Activated CD4-positive, alpha-beta T cell treated with anti-CD3 and anti-CD28 coated beads for 36 hours (primary cell): Measurements from ENCODE around the gene MAP3K14. TPM values are rescaled to one million over a fixed set of nuclear protein-coding genes. Genes with fewer than 3 reads are reported as not detected.

Experiments used
- ATAC-seq: fragments of 200-7000 bp; cut with Tn5 transposase; one replicate; pipeline ENCODE4 v1.10.0; 2021; ENCODE audit warnings: mild to moderate bottlenecking, moderate library complexity
- CTCF ChIA-PET: fragments of 350-600 bp; sonication (Branson Sonifier 250); formaldehyde crosslinking; loops from one replicate; lab custom pipeline; 2021; ENCODE audit warnings: antibody characterized with exemption; lab: Charles Lee
- POLR2A ChIA-PET: fragments of 350-600 bp; sonication (Branson Sonifier 250); formaldehyde crosslinking; loops from one replicate; lab custom pipeline; 2021; ENCODE audit warnings: antibody characterized with exemption, inconsistent platforms; lab: Charles Lee
- DNase-seq: peaks from one replicate; pipeline ENCODE4 v3.0.0-alpha.2; 2020
- H3K27ac Mint-ChIP-seq: one replicate; pipeline ENCODE4 v1.8.0; 2021; ENCODE audit warnings: mixed read lengths
- H3K27me3 Mint-ChIP-seq: one replicate; pipeline ENCODE4 v1.8.0; 2021; ENCODE audit warnings: mixed read lengths
- H3K36me3 Mint-ChIP-seq: one replicate; pipeline ENCODE4 v1.8.0; 2021; ENCODE audit warnings: low read depth, mixed read lengths
- H3K4me1 Mint-ChIP-seq: one replicate; pipeline ENCODE4 v1.8.0; 2021; ENCODE audit warnings: mixed read lengths
- H3K4me3 Mint-ChIP-seq: one replicate; pipeline ENCODE4 v1.8.0; 2021; ENCODE audit warnings: mild to moderate bottlenecking, moderate library complexity, mixed read lengths
- H3K9me3 Mint-ChIP-seq: one replicate; pipeline ENCODE4 v1.8.0; 2021; ENCODE audit warnings: low read depth, mixed read lengths
- intact Hi-C, 2 experiments: fragments of 100-400 bp; cut with DNase I in 1 of 2; cut with micrococcal nuclease in 1 of 2; formaldehyde crosslinking; loops; one replicate each; pipeline versions ENCODE4 v1.14.2 to v1.15.1; 2022 to 2024; cut with DNase I, micrococcal nuclease
- total RNA-seq, 2 experiments: library from RNA; stranded (reverse); gene quantifications; one replicate each; pipeline ENCODE4 v1.2.3, GENCODE V29; 2021

Gene MAP3K14
- total RNA-seq, 2 experiments from 2014 or later: 50.3 to 52.5 TPM

DNA sequence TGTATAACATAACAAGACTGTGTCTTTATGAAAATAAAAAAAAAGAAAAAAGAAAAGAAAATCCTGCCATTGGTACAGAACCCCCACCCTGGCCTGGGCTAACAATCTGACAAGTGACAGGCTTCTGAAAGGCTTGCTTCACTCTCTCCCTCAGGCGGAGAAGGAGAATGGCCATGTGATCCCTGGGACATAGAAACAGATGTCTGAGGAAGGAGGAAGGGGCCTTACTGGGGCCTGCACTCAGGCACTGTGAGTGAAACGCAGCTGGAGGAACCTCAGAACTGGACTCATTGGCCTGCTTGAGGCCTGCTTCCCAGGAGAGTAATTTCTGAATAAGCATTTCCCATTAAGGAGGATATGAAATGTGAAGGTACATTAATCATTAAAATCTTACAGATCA, 17.5 kb downstream of the MAP3K14 start:
- CTCF ChIA-PET: interaction anchor here (0.6 to 2.2 kb wide), 4 partner anchors 22 to 101 kb away, joined by 3 to 8 read pairs (median 4); no protein-coding TSS in a partner anchor
- Mint-ChIP-seq H3K4me1 (peaks cover 85% of the 10 kb centered on the region), H3K27me3 (no peaks in the 10 kb centered on the region), H3K36me3 (peaks cover 59% of the 10 kb centered on the region), H3K9me3 (no peaks in the 10 kb centered on the region), H3K4me3 (no peak overlapping the region), H3K27ac (peak overlapping the region; percentile 38)
- intact Hi-C loops: no loop called here
- POLR2A ChIA-PET: no interaction called here
- ATAC-seq (no peak), DNase-seq (no peak)

GRCh38 chr17:45298546-45299285, 18.1 kb downstream of the MAP3K14 start:
- intact Hi-C loops: no loop called here
- DNase-seq (no peak), ATAC-seq (peak; percentile 57)
- H3K27ac Mint-ChIP-seq: peak overlapping the region; percentile 38
- no peaks in the 10 kb centered on the region for H3K27me3 Mint-ChIP-seq
- no peak overlapping the region for H3K4me3 Mint-ChIP-seq
- no peaks in the 10 kb centered on the region for H3K9me3 Mint-ChIP-seq
- peaks cover 86% of the 10 kb centered on the region for H3K4me1 Mint-ChIP-seq
- peaks cover 60% of the 10 kb centered on the region for H3K36me3 Mint-ChIP-seq
- ChIA-PET CTCF (interaction anchor here (0.6 to 1.0 kb wide), 5 partner anchors 15 to 101 kb away, joined by 3 to 5 read pairs (median 3); no protein-coding TSS in a partner anchor), POLR2A (no interaction called here)

DNA sequence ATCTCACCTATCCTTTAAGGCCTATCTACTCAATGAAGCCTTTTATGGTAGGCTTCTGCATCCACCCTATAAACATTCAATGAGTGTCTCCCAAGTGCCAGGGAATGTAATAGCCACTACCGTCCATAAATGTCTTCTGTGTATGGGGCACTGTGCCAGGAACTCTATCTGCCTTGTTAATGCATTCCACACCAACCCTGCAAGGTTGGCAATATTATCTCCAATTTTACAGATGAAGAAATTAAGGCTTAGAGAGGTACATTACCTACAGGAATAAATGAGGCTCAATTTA, 20.0 kb downstream of the MAP3K14 start:
- H3K4me3 Mint-ChIP-seq: no peak overlapping the region

DNA sequence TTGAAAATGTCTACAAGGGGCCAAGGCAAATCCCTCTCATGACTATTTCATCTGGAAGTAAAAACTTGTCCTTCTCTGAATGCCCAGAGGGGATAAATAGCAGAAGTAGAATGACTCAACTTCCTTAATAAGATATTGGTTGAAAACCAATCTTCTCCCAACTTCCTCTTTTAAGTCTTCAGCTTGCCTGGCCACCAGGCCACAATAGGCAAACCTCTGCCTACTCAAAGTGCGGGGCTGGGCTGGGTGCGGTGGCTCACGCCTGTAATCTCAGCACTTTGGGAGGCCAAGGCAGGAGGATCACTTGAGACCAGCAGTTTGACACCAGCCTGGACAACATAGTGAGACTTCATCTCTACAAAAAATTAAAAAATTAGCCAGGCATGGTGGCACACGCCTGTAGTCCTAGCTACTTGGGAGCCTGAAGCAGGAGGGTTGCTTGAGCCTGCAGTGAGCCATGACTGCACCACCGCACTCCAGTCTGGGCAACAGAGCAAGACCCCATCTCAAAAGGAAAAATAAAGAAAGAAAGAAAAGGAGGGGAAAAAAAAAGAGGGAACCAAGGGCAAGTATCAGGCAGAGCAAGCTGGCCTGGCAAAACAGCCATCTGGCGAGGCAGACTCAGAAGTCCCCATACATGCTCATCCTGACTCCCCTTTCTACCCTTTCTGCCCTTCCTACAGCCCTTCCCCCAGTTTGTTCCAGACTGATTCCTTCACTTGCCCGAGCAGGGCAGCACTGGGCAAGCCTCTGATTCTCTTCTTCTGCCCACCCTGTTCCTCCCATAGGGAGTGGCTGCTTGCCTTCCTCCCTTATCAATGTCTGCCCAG, 20.6 kb downstream of the MAP3K14 start:
- Mint-ChIP-seq H3K27ac (peak overlapping the region; percentile 52), H3K36me3 (peaks cover 73% of the 10 kb centered on the region), H3K4me1 (peaks cover 80% of the 10 kb centered on the region), H3K4me3 (no peak overlapping the region), H3K27me3 (no peaks in the 10 kb centered on the region), H3K9me3 (no peaks in the 10 kb centered on the region)
- CTCF ChIA-PET: interaction anchor here (0.6 to 3.5 kb wide), 6 partner anchors 10 to 89 kb away, joined by 3 to 15 read pairs (median 5); no protein-coding TSS in a partner anchor
- intact Hi-C loops: no loop called here
- ATAC-seq (no peak), DNase-seq (no peak)
- POLR2A ChIA-PET: interaction anchor here (1.0 kb wide), 1 partner anchor 9 kb away, joined by 4 read pairs; no protein-coding TSS in a partner anchor

More for the DNA sequence above, 20.0 kb downstream of the MAP3K14 start:
- H3K36me3 Mint-ChIP-seq: peaks cover 68% of the 10 kb centered on the region
- POLR2A ChIA-PET: no interaction called here
- no peak for ATAC-seq
- H3K27me3 Mint-ChIP-seq: no peaks in the 10 kb centered on the region
- intact Hi-C loops: no loop called here
- DNase-seq: no peak
- H3K4me1 Mint-ChIP-seq: peaks cover 83% of the 10 kb centered on the region
- H3K9me3 Mint-ChIP-seq: no peaks in the 10 kb centered on the region
- CTCF ChIA-PET: interaction anchor here (3.4 kb wide), 1 partner anchor 20 kb away, joined by 15 read pairs; no protein-coding TSS in a partner anchor
- peak overlapping the region; percentile 19 for H3K27ac Mint-ChIP-seq

DNA sequence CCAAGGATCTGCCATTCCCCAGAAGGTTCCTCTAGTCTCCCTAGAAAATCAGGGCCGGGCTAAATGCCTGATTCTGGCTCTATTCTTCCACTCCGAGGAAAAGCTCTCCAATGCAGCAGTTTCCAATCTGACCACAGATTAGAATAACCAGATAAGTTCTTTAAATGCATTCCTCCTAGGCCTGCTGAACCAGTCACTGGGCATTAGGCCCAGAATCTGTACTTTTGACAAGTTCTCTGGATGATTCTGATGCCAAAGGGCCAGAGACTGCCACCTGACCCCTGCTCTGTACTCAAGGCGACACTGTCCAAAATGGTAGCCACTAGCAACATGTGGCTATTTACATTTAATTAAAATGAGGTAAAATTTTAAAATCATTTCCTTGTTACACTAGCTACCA, 22.3 kb downstream of the MAP3K14 start:
- CTCF ChIA-PET: interaction anchor here (0.6 to 3.5 kb wide), 9 partner anchors 8 to 376 kb away, joined by 3 to 15 read pairs (median 4); no protein-coding TSS in a partner anchor
- Mint-ChIP-seq H3K9me3 (no peaks in the 10 kb centered on the region), H3K4me3 (no peak overlapping the region), H3K27ac (no peak overlapping the region), H3K4me1 (peaks cover 70% of the 10 kb centered on the region), H3K36me3 (peaks cover 78% of the 10 kb centered on the region), H3K27me3 (no peaks in the 10 kb centered on the region)
- no peak for ATAC-seq
- POLR2A ChIA-PET: interaction anchor here (0.6 kb wide), 1 partner anchor 10 kb away, joined by 3 read pairs; no protein-coding TSS in a partner anchor
- DNase-seq: no peak
- intact Hi-C loops: loop anchor here in 1 of 2 experiments (5.0 kb wide), 1 partner anchor 93 kb away; no protein-coding TSS in a partner anchor

DNA sequence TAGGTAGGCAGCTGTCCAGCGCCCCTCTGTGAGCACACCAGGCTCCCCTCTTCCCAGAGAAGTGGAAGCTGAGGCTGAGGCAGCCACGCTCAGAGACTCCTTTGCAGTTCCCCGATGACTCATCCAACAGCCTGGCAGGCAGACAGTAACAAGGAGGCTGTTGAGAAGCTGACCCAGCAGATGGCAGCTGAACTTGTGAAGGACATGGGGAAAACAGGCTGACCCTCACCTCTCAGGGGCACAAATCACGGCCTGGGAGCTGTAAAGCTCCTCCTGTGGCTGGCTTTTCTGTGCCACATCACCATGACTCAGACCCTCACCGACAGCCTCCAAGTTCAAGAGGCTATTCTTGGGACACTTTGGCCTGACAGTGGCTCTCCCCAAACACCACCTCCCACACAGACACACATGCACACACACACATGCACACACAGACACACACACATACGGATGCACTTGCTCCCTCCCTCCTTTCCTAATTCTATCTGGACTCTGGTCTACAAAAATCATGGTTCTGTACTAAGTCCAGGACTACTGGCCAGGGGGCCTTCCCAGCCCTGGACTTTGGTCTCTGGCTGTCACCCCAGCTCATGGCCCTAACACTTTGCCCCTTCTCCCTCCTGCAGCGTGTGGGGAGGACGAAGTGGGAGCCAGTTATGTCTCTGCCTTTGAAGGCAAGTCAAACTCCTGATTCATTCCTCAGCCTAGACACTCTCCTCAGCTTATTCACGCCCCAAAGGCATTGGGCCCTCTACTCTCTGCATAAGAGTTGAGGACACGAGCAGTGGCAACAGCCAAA, 23.2 kb downstream of the MAP3K14 start:
- intact Hi-C loops: loop anchor here in 1 of 2 experiments (5.0 kb wide), 1 partner anchor 94 kb away; no protein-coding TSS in a partner anchor
- H3K9me3 Mint-ChIP-seq: no peaks in the 10 kb centered on the region
- peaks cover 61% of the 10 kb centered on the region for H3K4me1 Mint-ChIP-seq
- peak overlapping the region; percentile 71 for H3K27ac Mint-ChIP-seq
- ChIA-PET POLR2A (interaction anchor here (0.6 to 2.4 kb wide), 4 partner anchors 11 to 18 kb away, joined by 3 to 9 read pairs (median 5); no protein-coding TSS in a partner anchor), CTCF (interaction anchor here (0.7 to 3.5 kb wide), 10 partner anchors 9 to 188 kb away, joined by 3 to 15 read pairs (median 4); partner anchors contain the start of gene MAP3K14)
- peak; percentile 60 for DNase-seq
- peaks cover 77% of the 10 kb centered on the region for H3K36me3 Mint-ChIP-seq
- peak; percentile 75 for ATAC-seq
- no peaks in the 10 kb centered on the region for H3K27me3 Mint-ChIP-seq
- no peak overlapping the region for H3K4me3 Mint-ChIP-seq

GRCh38 chr17:45292696-45293412, 24.0 kb downstream of the MAP3K14 start:
- Mint-ChIP-seq H3K9me3 (no peaks in the 10 kb centered on the region), H3K4me3 (no peak overlapping the region), H3K27ac (peak overlapping the region; percentile 71), H3K4me1 (peaks cover 53% of the 10 kb centered on the region), H3K36me3 (peaks cover 73% of the 10 kb centered on the region), H3K27me3 (no peaks in the 10 kb centered on the region)
- CTCF ChIA-PET: interaction anchor here (1.0 to 3.5 kb wide), 7 partner anchors 15 to 100 kb away, joined by 3 to 15 read pairs (median 4); no protein-coding TSS in a partner anchor
- intact Hi-C loops: loop anchor here in 1 of 2 experiments (5.0 kb wide), 1 partner anchor 94 kb away; no protein-coding TSS in a partner anchor
- POLR2A ChIA-PET: interaction anchor here (0.6 to 2.4 kb wide), 3 partner anchors 13 to 19 kb away, joined by 3 to 9 read pairs (median 7); no protein-coding TSS in a partner anchor
- no peak for DNase-seq
- no peak for ATAC-seq

DNA sequence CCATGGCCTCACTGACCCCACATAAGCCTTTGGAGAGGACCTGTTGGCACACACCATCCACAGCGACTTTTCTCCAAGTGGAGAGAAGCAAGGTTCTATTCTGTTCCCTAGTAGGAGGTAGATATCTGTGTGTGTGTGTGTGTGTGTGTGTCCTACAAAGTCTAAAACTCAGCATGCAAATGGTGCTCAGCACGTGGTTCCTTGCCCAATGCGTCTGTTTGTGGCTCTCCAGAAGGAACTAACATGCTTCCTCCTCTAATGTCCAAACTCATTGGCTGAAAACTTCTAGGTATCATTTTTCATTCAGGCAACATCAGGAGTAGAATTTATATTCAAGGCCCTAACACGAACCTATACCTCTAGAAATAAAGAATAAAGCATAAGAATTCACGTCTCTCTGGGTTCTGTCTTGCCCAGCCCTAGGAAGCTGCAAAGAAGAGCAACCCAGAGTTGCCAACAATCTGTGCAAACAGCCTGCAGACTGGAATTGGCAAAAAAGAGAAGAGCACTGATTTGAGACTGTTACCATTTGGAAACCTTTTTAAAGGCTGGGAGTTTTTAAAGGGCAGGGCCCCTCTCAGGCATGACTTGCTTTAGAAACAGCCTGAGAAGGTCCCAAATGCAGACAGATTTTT, 25.5 kb downstream of the MAP3K14 start:
- Mint-ChIP-seq H3K36me3 (peaks cover 74% of the 10 kb centered on the region), H3K27ac (peak overlapping the region; percentile 45), H3K4me3 (no peak overlapping the region), H3K4me1 (peaks cover 39% of the 10 kb centered on the region), H3K9me3 (no peaks in the 10 kb centered on the region), H3K27me3 (no peaks in the 10 kb centered on the region)
- ChIA-PET POLR2A (interaction anchor here (2.4 kb wide), 1 partner anchor 20 kb away, joined by 9 read pairs; no protein-coding TSS in a partner anchor), CTCF (interaction anchor here (1.4 to 2.1 kb wide), 2 partner anchors 14 to 98 kb away, joined by 4 to 15 read pairs; no protein-coding TSS in a partner anchor)
- ATAC-seq: no peak
- intact Hi-C loops: loop anchor here in 1 of 2 experiments (5.0 kb wide), 1 partner anchor 96 kb away; no protein-coding TSS in a partner anchor
- DNase-seq: no peak

DNA sequence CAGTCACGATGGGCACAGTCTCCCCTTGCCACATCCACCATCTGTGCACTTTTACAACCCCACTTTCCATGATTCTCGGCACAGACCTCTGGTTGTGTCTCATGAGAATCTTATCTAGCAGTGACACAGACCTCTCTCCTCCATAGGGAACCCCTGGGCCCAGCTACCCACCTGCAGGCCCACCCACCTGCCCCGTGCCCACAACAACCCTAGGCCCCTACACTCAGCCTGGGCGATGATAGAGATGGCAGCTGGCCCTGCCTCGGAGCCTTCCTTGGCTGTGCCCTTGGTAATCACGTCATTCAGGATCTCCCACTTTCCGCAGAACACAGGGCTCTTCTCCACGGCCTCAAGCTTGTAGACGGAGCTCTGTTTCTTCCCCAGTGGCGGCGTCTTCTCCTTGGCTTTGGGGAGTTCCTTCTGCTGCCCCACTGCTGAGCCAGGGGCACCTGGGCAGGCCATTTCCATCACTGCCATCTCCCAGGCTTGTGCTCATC, 26.5 kb downstream of the MAP3K14 start:
- peaks cover 29% of the 10 kb centered on the region for H3K4me1 Mint-ChIP-seq
- peaks cover 70% of the 10 kb centered on the region for H3K36me3 Mint-ChIP-seq
- DNase-seq (no peak), ATAC-seq (no peak)
- CTCF ChIA-PET: interaction anchor here (0.7 kb wide), 2 partner anchors 56 to 100 kb away, joined by 3 to 4 read pairs; no protein-coding TSS in a partner anchor
- intact Hi-C loops: loop anchor here in 1 of 2 experiments (5.0 kb wide), 1 partner anchor 97 kb away; no protein-coding TSS in a partner anchor
- H3K9me3 Mint-ChIP-seq: no peaks in the 10 kb centered on the region
- POLR2A ChIA-PET: no interaction called here
- H3K27ac Mint-ChIP-seq: peak overlapping the region; percentile 45
- H3K4me3 Mint-ChIP-seq: no peak overlapping the region
- no peaks in the 10 kb centered on the region for H3K27me3 Mint-ChIP-seq
